NB4 (cell line): ENCODE measurements around the gene LYSET.
"Not testable (repeated sequence)": the region's sequence is repeated elsewhere in the genome, so short reads cannot be mapped to it uniquely, and the experiment has no call there.

ENCODE experiments used
- DNase-seq: peaks from one replicate; pipeline ENCODE4 v3.0.0; 2010; ENCODE audit warnings: low read depth
- H3K4me3 ChIP-seq: one replicate; pipeline ENCODE4 v1.5.1; 2011; ENCODE audit warnings: mild to moderate bottlenecking, low read depth, low read length, moderate library complexity
- MYC ChIP-seq: IDR thresholded peaks from 2 replicates; pipeline ENCODE4 v1.6.1; 2011; ENCODE audit warnings: low read depth, low read length
- POLR2A ChIP-seq: IDR thresholded peaks from 2 replicates; pipeline ENCODE4 v1.6.1; 2011; ENCODE audit warnings: mild to moderate bottlenecking; ENCODE audit not compliant: insufficient read length; ENCODE audit errors: extremely low read depth
- TF ChIP-seq, protein P1 (sequence below): IDR thresholded peaks from one replicate; pipeline ENCODE4 v1.5.1; 2012; ENCODE audit warnings: low read depth, low read length
- TF ChIP-seq, protein P2 (sequence below): IDR thresholded peaks from 2 replicates; pipeline ENCODE4 v1.6.1; 2011; ENCODE audit warnings: low read depth, low read length

The LYSET gene

DNA sequence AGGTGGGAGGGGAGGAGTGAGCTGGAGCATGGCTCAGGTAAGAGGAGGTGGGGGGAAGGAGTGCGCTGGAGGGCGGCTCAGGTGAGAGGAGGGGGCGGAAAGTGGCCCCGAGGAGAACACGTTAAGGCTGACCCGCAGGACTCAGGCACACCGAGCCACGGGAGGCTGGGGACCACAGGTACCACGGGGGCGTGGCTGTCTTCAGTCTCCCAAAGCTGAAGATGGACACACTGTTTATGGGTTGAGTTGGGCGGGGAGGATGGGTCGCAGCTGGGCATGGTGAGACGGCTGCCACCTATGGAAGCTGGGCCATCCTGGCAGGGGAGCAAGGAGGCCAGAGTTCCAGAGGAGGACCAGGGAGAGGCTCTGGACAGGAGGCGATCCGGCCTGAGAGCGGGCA is 45.4 kb downstream of the LYSET start:
- TF ChIP-seq POLR2A = no peak
- TF ChIP-seq, protein P1, sequence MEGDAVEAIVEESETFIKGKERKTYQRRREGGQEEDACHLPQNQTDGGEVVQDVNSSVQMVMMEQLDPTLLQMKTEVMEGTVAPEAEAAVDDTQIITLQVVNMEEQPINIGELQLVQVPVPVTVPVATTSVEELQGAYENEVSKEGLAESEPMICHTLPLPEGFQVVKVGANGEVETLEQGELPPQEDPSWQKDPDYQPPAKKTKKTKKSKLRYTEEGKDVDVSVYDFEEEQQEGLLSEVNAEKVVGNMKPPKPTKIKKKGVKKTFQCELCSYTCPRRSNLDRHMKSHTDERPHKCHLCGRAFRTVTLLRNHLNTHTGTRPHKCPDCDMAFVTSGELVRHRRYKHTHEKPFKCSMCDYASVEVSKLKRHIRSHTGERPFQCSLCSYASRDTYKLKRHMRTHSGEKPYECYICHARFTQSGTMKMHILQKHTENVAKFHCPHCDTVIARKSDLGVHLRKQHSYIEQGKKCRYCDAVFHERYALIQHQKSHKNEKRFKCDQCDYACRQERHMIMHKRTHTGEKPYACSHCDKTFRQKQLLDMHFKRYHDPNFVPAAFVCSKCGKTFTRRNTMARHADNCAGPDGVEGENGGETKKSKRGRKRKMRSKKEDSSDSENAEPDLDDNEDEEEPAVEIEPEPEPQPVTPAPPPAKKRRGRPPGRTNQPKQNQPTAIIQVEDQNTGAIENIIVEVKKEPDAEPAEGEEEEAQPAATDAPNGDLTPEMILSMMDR = no peak
- TF ChIP-seq MYC = no peak
- TF ChIP-seq, protein P2, sequence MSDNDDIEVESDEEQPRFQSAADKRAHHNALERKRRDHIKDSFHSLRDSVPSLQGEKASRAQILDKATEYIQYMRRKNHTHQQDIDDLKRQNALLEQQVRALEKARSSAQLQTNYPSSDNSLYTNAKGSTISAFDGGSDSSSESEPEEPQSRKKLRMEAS = no peak
- DNase-seq = no peak
- no peak overlapping the region for H3K4me3 ChIP-seq

DNA sequence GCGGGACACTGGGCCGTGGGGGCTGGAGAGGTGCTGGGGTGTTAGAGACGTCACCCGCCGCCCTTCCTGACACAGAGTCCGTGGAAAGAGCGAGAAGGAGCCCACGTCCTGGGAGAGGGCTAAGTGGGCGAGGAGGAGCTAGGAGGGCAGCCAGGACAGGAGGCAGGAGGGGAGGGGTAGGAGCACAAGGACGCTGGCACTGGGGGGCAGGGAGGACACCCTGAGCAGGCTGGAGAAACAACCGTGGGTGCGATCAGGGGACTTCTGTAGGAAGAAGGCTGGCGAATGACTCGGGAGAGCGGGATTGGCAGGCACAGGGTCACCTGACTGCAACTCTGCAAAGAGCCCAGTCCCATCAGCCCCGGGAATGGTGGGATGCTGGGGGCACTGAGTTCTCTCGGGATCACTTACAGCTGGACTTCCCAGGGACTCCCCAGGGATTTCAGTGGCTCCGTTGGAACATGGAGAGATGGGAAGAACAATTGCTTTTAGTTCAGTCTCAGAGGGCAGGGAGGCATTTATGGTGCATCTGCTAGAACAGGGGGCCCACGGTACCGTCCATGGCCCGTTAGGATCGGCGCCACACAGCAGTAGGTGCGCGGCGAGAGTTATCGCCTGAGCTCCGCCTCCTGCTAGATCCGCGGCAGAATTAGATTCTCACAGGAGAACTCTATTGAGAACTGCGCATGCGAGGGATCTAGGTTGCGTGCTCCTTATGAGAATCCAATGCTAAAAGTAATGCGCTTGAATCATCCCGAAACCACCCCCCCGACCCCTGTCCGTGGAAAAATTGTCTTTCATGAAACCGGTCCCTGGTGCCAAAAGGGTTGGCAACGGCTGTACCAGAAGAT is 46.2 kb downstream of the LYSET start:
- H3K4me3 ChIP-seq = no peak overlapping the region

DNA sequence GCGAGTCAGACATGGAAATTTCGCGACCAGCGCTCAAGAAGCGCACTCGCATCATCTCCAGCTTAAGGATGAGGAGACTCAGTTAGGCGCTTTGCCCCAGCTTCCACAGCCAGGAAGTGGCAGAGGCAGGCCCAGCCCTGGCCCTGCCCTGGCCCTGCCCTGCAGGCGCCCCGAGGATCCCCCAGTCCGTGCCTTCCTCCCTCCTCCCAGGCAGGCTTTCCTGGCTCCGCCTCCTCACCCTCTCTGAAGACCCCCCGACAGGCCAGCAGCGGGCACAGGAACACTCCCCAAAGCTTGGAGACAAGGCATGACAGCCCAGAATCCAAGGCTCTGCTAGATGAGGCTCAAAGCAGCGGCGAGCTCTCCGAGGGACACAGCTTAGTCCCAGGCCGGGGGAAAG is 47.0 kb downstream of the LYSET start:
- no peak overlapping the region for H3K4me3 ChIP-seq
- TF ChIP-seq MYC (no peak), POLR2A (no peak)
- TF ChIP-seq, protein P2 = no peak
- TF ChIP-seq, protein P1 = no peak
- DNase-seq = no peak

More for the DNA sequence above, 46.2 kb downstream of the LYSET start:
- DNase-seq = no peak
- TF ChIP-seq, protein P2 = no peak
- TF ChIP-seq POLR2A (no peak), MYC (no peak)
- TF ChIP-seq, protein P1 = no peak

DNA sequence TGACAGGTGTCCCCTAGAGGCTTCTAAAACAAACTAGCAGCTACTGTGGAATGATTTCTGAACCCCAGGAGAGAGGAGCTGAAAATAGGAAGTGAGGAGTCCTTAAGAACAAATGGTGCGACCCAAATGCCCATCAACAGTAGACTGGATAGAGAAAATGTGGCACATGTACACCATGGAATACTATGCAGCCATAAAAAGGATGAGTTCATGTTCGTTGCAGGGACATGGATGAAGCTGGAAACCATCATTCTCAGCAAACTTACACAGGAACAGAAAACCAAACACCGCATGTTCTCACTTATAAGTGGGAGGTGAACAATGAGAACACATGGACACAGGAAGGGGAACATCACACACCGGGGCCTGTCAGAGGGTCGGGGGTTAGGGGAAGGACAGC is 48.0 kb downstream of the LYSET start:
- not testable (repeated sequence) for H3K4me3 ChIP-seq, DNase-seq

DNA sequence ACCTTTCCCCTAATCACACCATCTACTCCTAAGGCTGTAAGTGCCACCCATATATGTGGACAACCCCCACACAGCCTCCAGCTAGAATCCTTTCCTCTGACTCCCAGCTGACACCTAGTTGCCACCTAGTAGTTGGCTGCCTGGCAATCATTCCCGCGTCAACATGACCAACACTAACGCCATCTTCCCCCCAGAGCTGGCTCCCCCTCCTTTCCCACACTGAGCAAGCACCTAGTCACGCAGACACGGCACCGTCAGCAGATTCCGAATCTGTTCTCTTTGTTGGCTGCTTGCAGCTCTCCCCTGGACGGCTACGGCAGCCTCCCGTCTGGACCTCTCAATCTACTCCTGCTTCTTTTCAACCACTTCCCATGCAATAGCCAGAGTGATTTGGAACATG is 49.7 kb downstream of the LYSET start:
- TF ChIP-seq, protein P1 = no peak
- TF ChIP-seq MYC = no peak
- TF ChIP-seq, protein P2 = no peak
- no peak for DNase-seq
- no peak overlapping the region for H3K4me3 ChIP-seq
